GM10248 (cell line): ENCODE results near the gene SYVN1.

Experiments
- CTCF ChIA-PET: fragments of 300-600 bp; sonication (Branson Sonifier 250); formaldehyde crosslinking; extraction: SDS; loops from one replicate; lab custom pipeline; 2021; ENCODE audit warnings: antibody characterized with exemption; lab: Yijun Ruan, JAX
- POLR2A ChIA-PET: fragments of 350-650 bp; sonication (Branson Sonifier 250); formaldehyde crosslinking; extraction: SDS; loops from one replicate; lab custom pipeline; 2020; ENCODE audit warnings: antibody characterized with exemption; lab: Yijun Ruan, JAX
- DNase-seq: peaks from one replicate; pipeline ENCODE4 v3.0.0; 2012; ENCODE audit errors: extremely low spot score
- CTCF ChIP-seq: IDR thresholded peaks from 2 replicates; pipeline ENCODE4 v1.5.1; 2012; ENCODE audit warnings: mild to moderate bottlenecking, low read depth; ENCODE audit errors: extremely low read depth, missing control alignments, control extremely low read depth

The SYVN1 gene

GRCh38 chr11:65166893-65167292 is 32.6 kb upstream of the SYVN1 start:
- POLR2A ChIA-PET = no interaction called here
- no peak for DNase-seq
- no peak for TF ChIP-seq CTCF
- CTCF ChIA-PET = interaction anchor here (1.4 to 1.6 kb wide), 2 partner anchors 14 to 149 kb away, joined by 3 to 4 read pairs; partner anchors contain the start of gene CAPN1

- DNase-seq = no peak
- TF ChIP-seq CTCF = no peak
- ChIA-PET POLR2A (no interaction called here), CTCF (interaction anchor here (0.9 kb wide), 1 partner anchor 88 kb away, joined by 3 read pairs; no protein-coding TSS in a partner anchor)
Measured at GRCh38 chr11:65165410-65166317, 31.3 kb upstream of the SYVN1 start.

- ChIA-PET CTCF (interaction anchor here (1.1 kb wide), 1 partner anchor 315 kb away, joined by 3 read pairs; no protein-coding TSS in a partner anchor), POLR2A (no interaction called here)
- DNase-seq = no peak
- no peak for TF ChIP-seq CTCF
Measured at GRCh38 chr11:65163684-65164083, 29.4 kb upstream of the SYVN1 start.

GRCh38 chr11:65160643-65161042 is 26.3 kb upstream of the SYVN1 start:
- DNase-seq = no peak
- CTCF ChIA-PET = no interaction called here
- TF ChIP-seq CTCF = no peak
- POLR2A ChIA-PET = no interaction called here

GRCh38 chr11:65159012-65159411 is 24.7 kb upstream of the SYVN1 start:
- ChIA-PET CTCF (interaction anchor here (1.2 kb wide), 1 partner anchor 42 kb away, joined by 3 read pairs; the partner anchor contains the start of gene ZNHIT2), POLR2A (no interaction called here)
- peak; percentile 55 for DNase-seq
- no peak for TF ChIP-seq CTCF

GRCh38 chr11:65157336-65157735 is 23.0 kb upstream of the SYVN1 start:
- DNase-seq = no peak
- CTCF ChIA-PET = interaction anchor here (0.8 to 1.4 kb wide), 3 partner anchors 24 to 144 kb away, joined by 3 read pairs; partner anchors contain the start of genes ARL2 and CAPN1
- POLR2A ChIA-PET = no interaction called here
- TF ChIP-seq CTCF = no peak
